Neural progenitor cell (in vitro differentiated cells): ENCODE results near the gene CEP55. TPM values are rescaled to one million over a fixed set of nuclear protein-coding genes. Genes with fewer than 3 reads are reported as not detected.

Experiments
- DNase-seq: peaks from one replicate; pipeline ENCODE4 v3.0.0-alpha.2; 2016; ENCODE audit warnings: low spot score
- H2AFZ ChIP-seq: fragments of 200-600 bp; sonication (generic); replicated peaks from 2 replicates; pipeline ENCODE4 v1.6.1; 2016; ENCODE audit warnings: antibody characterized with exemption
- H3F3A ChIP-seq: fragments of 200-600 bp; sonication (generic); 2 replicates; pipeline ENCODE4 v1.6.1; 2016; ENCODE audit warnings: antibody characterized with exemption, low read depth
- H3K27ac ChIP-seq: fragments of 200-600 bp; sonication (generic); 2 replicates; pipeline ENCODE4 v1.5.1; 2016; ENCODE audit warnings: mild to moderate bottlenecking
- H3K27me3 ChIP-seq: fragments of 200-600 bp; sonication (generic); 2 replicates; pipeline ENCODE4 v1.6.1; 2016; ENCODE audit warnings: mild to moderate bottlenecking, moderate library complexity
- H3K36me3 ChIP-seq: fragments of 200-600 bp; sonication (generic); 2 replicates; pipeline ENCODE4 v1.5.1; 2016
- H3K4me1 ChIP-seq: fragments of 200-600 bp; sonication (generic); 2 replicates; pipeline ENCODE4 v1.6.1; 2016; ENCODE audit warnings: mixed run types
- H3K4me2 ChIP-seq: fragments of 200-600 bp; sonication (generic); 2 replicates; pipeline ENCODE4 v1.6.1; 2016
- H3K4me3 ChIP-seq: fragments of 200-600 bp; sonication (generic); 2 replicates; pipeline ENCODE4 v1.5.1; 2016
- H3K79me2 ChIP-seq: fragments of 200-600 bp; sonication (generic); 2 replicates; pipeline ENCODE4 v1.6.1; 2016; ENCODE audit warnings: low read depth
- H3K9ac ChIP-seq: fragments of 200-600 bp; sonication (generic); 2 replicates; pipeline ENCODE4 v1.6.1; 2016
- H3K9me3 ChIP-seq: fragments of 200-600 bp; sonication (generic); 2 replicates; pipeline ENCODE4 v1.5.1; 2016; ENCODE audit warnings: low read depth
- H4K20me1 ChIP-seq: fragments of 200-600 bp; sonication (generic); 2 replicates; pipeline ENCODE4 v1.6.1; 2016; ENCODE audit warnings: low read depth
- H3K27ac Mint-ChIP-seq: 3 replicates; pipeline ENCODE4 v1.8.0; 2021; ENCODE audit warnings: mixed read lengths
- H3K27me3 Mint-ChIP-seq: 2 replicates; pipeline ENCODE4 v1.8.0; 2022; ENCODE audit warnings: low read depth, mild to moderate bottlenecking, inconsistent platforms, moderate library complexity, mixed read lengths; ENCODE audit not compliant: insufficient read depth
- H3K36me3 Mint-ChIP-seq: 3 replicates; pipeline ENCODE4 v1.8.0; 2021; ENCODE audit warnings: mixed read lengths
- H3K4me1 Mint-ChIP-seq: 3 replicates; pipeline ENCODE4 v1.8.0; 2021; ENCODE audit warnings: mixed read lengths
- H3K4me3 Mint-ChIP-seq: 3 replicates; pipeline ENCODE4 v1.8.0; 2021; ENCODE audit warnings: mild to moderate bottlenecking, moderate library complexity, mixed read lengths
- H3K9me3 Mint-ChIP-seq: 3 replicates; pipeline ENCODE4 v1.8.0; 2020; ENCODE audit warnings: mixed read lengths
- CTCF ChIP-seq: fragments of 200-600 bp; sonication (generic); IDR thresholded peaks from 2 replicates; pipeline ENCODE4 v1.5.1; 2017; ENCODE audit warnings: antibody characterized with exemption, mild to moderate bottlenecking
- EZH2 ChIP-seq: fragments of 200-600 bp; sonication (generic); IDR thresholded peaks from 2 replicates; pipeline ENCODE4 v1.6.1; 2017; ENCODE audit warnings: antibody characterized with exemption, mild to moderate bottlenecking, moderate library complexity
- EZH2phosphoT487 ChIP-seq: fragments of 200-600 bp; sonication (generic); IDR thresholded peaks from 2 replicates; pipeline ENCODE4 v1.6.1; 2017; ENCODE audit warnings: antibody characterized with exemption
- total RNA-seq: library from RNA; depleted of rRNA; stranded (reverse); fragments of >200 nt; gene quantifications from 2 replicates; pipeline ENCODE4 v1.2.3, GENCODE V29; 2015; ENCODE audit warnings: low replicate concordance

Gene CEP55
- total RNA-seq, 1 donor from 2014 or later, result 57.7 TPM

GRCh38 chr10:93458821-93459257 lies 37.6 kb upstream of the CEP55 start:
- Histone ChIP-seq H2AFZ (no peak overlapping the region), H3K4me3 (no peak overlapping the region), H3K27ac (no peak overlapping the region), H3K9me3 (no peaks in the 10 kb centered on the region), H3K36me3 (no peaks in the 10 kb centered on the region), H3K79me2 (no peaks in the 10 kb centered on the region), H3K27me3 (no peaks in the 10 kb centered on the region), H3K4me1 (peaks cover 7% of the 10 kb centered on the region), H3K9ac (no peak overlapping the region), H3K4me2 (no peak overlapping the region), H4K20me1 (no peaks in the 10 kb centered on the region), H3F3A (no peaks in the 10 kb centered on the region)
- Mint-ChIP-seq H3K4me1 (peaks cover 53% of the 10 kb centered on the region), H3K9me3 (no peaks in the 10 kb centered on the region), H3K27ac (peak overlapping the region; percentile 99), H3K4me3 (peak overlapping the region; percentile 4), H3K36me3 (peaks cover 4% of the 10 kb centered on the region), H3K27me3 (peaks cover 2% of the 10 kb centered on the region)
- peak; percentile 45 for DNase-seq
- no peak for TF ChIP-seq CTCF
- TF ChIP-seq EZH2phosphoT487, result no peak
- no peak for TF ChIP-seq EZH2

DNA sequence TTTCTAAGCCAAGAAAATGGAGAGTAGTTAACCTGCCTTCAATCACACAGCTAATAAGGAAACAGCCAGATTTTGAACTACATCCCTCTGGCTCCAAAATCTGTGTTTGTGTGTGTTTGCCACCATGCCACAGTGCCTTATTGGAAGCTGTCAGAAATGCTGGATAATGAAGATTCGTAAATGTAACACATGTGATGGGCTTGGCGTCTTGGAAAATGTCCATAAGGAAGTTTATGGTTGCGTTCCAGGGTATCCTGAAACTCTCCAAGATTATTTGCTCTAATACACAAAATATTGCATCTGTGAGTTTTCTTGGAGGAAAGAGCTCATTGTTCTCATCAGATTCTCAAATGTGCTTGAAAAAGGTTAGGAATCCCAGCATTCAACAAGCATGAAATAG lies 36.9 kb upstream of the CEP55 start:
- peak overlapping the region; percentile 23 for H3K27ac Mint-ChIP-seq
- H3K36me3 Mint-ChIP-seq, result peaks cover 4% of the 10 kb centered on the region
- no peaks in the 10 kb centered on the region for H4K20me1 ChIP-seq
- H3K4me2 ChIP-seq, result no peak overlapping the region
- H3F3A ChIP-seq, result no peaks in the 10 kb centered on the region
- no peak for DNase-seq
- TF ChIP-seq EZH2phosphoT487 (no peak), EZH2 (no peak), CTCF (no peak)
- H3K9me3 ChIP-seq, result no peaks in the 10 kb centered on the region
- H3K4me1 Mint-ChIP-seq, result peaks cover 59% of the 10 kb centered on the region
- H3K4me3 Mint-ChIP-seq, result no peak overlapping the region
- no peaks in the 10 kb centered on the region for H3K9me3 Mint-ChIP-seq
- H3K27ac ChIP-seq, result no peak overlapping the region
- no peak overlapping the region for H2AFZ ChIP-seq
- peaks cover 7% of the 10 kb centered on the region for H3K4me1 ChIP-seq
- H3K79me2 ChIP-seq, result no peaks in the 10 kb centered on the region
- H3K36me3 ChIP-seq, result no peaks in the 10 kb centered on the region
- H3K27me3 Mint-ChIP-seq, result peaks cover 2% of the 10 kb centered on the region
- H3K27me3 ChIP-seq, result no peaks in the 10 kb centered on the region
- H3K4me3 ChIP-seq, result no peak overlapping the region
- no peak overlapping the region for H3K9ac ChIP-seq

DNA sequence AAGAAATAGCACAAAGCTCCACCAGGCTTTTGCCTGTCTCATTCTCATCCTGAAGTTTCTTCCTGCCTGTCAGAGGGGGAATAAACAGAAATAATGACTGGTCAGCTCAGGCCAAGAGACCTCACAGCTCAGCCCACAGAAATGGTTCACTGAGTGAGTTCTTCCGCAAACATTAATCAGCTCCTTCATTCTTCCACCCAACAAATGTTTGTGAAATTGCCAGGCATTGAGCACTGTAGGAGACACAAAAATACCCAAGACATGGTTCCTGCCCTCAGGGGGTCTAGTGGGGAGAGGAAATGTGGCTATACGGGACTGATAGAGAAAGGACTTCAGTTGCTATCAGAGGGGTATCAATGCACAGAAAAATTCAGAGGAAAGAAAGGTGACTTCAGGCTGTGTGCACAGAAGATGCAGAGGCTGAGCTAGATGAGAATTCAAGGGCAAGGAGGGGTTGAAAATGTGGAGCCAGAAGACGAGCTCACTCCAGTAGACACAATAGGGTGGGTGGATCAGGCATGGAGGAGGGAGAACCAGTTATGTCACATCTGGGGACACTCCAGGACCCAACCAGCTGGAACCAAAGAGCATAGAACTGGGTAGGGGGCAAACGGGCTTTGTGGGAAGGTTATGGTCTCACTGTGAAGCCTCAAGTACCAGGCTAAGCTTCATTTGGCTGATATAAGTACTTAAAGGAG lies 35.2 kb upstream of the CEP55 start:
- no peaks in the 10 kb centered on the region for H3K9me3 ChIP-seq
- Mint-ChIP-seq H3K4me3 (no peak overlapping the region), H3K36me3 (peaks cover 4% of the 10 kb centered on the region), H3K27me3 (peaks cover 4% of the 10 kb centered on the region), H3K27ac (peak overlapping the region; percentile 26), H3K9me3 (no peaks in the 10 kb centered on the region), H3K4me1 (peaks cover 57% of the 10 kb centered on the region)
- no peaks in the 10 kb centered on the region for H3F3A ChIP-seq
- H3K4me1 ChIP-seq, result no peaks in the 10 kb centered on the region
- no peak for DNase-seq
- no peak overlapping the region for H2AFZ ChIP-seq
- H3K4me2 ChIP-seq, result no peak overlapping the region
- TF ChIP-seq EZH2 (no peak), EZH2phosphoT487 (no peak), CTCF (no peak)
- H3K27ac ChIP-seq, result no peak overlapping the region
- no peaks in the 10 kb centered on the region for H3K36me3 ChIP-seq
- H3K79me2 ChIP-seq, result no peaks in the 10 kb centered on the region
- H3K27me3 ChIP-seq, result no peaks in the 10 kb centered on the region
- H4K20me1 ChIP-seq, result no peaks in the 10 kb centered on the region
- no peak overlapping the region for H3K9ac ChIP-seq
- no peak overlapping the region for H3K4me3 ChIP-seq
